GM19239 (cell line): ENCODE measurements around the gene THAP11.
"Not testable (repeated sequence)": the region's sequence is repeated elsewhere in the genome, so short reads cannot be mapped to it uniquely, and the experiment has no call there.

Experiments used
- DNase-seq: peaks from one replicate; pipeline ENCODE4 v3.0.0; 2011; ENCODE audit warnings: low spot score; ENCODE audit not compliant: insufficient read length
- FAIRE-seq: peaks from 2 replicates; lab custom pipeline; 2011; peaks lifted over from hg19 to GRCh38; lab: Jason Lieb, UNC

The THAP11 gene

DNA sequence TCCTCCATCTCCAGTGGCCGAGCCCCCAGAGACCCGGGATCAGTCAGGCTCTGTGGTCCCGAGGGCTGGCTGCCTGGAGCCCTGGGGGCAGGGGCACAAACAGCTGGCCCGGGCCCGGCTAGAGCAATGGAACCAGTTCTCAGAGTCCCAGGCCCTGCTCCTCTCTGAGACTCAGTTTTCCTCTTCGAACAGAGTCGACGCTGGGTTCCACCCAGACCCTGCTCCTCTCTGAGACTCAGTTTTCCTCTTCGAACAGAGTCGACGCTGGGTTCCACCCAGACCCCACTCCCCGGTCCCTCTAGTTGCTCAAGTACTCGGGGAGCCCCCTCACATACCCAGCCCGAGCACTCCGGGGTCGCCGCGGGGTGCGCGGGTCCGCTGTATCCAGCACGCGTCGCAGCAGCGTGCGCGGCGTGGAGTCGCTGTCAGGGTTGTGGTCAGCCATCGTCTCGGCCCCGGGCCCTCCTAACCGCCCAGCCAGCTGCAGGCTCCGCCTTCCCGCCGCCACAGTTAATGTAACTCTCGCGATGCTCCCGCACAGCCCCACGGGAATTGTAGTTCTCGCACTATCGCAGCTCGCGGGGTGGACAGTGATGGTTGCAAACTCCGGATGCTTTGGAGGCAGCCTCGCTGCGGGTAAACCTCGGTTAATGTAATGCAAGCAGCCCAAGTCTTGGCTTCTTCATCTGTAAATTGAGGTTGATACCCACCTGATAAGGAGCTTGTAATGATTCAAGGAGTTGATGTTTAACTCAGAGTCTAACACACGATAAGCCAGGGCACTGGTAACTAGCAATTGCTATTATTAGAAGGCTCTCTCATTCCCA is 8.5 kb upstream of the THAP11 start:
- peak; percentile 96 for DNase-seq
- FAIRE-seq = peak; percentile 98

DNA sequence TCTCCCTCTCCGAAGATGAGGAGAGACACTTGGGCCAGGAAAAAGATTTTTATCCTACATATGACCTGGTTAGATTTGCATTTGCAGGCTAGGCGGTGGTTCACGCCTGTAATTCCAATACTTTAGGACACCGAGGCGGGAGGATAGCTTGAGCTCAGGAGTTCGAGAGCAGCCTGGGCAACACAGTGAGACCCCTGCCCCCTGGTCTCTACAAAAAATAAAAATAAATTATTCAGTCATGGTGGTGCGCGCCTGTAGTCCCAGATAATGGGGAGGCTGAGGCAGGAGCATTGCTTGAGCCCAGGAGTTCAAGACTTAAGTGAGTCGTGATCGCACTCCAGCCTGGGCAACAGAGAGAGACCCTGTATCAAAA is 7.9 kb upstream of the THAP11 start:
- no peak for DNase-seq
- no peak for FAIRE-seq

DNA sequence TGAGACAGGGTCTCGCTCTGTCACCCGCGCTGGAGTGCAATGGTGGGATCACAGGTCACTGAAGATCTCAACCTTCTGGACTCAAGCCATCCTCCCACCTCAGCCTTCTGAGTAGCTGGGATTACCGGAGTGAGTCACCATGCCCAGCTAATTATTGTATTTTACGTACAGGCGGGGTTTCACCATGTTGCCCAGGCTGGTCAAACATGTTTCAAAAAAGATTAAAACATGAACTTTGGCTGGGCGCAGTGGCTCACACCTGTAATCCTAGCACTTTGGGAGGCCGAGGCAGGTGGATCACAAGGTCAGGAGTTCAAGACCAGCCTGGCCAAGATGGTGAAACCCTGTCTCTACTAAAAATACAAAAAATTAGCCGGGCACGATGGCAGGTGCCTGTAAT is 4.9 kb upstream of the THAP11 start:
- not testable (repeated sequence) for DNase-seq, FAIRE-seq

- no peak for FAIRE-seq
- no peak for DNase-seq
Observed at GRCh38 chr16:67837811-67838210, 4.3 kb upstream of the THAP11 start.

DNA sequence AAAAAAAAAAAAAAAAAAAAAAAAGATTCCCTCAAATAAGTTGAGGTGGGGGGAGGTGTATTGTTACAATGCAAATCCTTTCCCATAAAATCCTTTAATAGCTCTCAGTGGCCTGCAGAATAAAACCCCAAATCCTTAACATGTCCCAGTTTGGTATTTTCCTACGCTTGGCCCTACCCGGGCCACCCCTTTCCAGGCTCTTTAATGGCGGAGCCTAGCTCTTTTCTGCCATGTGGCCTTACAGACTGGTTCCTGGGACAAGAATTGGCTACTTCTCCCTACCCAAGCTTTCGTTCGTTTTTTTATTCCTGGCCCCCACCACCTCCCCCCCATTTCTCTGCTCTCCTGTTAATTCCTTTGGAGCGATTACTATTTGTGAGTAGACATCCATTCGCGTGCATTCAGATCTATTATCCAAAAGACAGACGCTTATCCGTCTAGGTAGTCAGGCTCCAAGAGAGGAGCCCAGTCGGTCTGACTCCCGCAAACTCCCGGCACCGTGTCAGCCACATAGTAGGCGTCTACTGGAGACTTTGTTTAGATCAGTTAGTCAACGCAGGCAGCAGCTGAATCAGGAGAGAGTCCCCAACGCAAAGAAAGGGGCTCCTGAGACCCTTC is 813 bp upstream of the THAP11 start:
- no peak for DNase-seq
- no peak for FAIRE-seq

DNA sequence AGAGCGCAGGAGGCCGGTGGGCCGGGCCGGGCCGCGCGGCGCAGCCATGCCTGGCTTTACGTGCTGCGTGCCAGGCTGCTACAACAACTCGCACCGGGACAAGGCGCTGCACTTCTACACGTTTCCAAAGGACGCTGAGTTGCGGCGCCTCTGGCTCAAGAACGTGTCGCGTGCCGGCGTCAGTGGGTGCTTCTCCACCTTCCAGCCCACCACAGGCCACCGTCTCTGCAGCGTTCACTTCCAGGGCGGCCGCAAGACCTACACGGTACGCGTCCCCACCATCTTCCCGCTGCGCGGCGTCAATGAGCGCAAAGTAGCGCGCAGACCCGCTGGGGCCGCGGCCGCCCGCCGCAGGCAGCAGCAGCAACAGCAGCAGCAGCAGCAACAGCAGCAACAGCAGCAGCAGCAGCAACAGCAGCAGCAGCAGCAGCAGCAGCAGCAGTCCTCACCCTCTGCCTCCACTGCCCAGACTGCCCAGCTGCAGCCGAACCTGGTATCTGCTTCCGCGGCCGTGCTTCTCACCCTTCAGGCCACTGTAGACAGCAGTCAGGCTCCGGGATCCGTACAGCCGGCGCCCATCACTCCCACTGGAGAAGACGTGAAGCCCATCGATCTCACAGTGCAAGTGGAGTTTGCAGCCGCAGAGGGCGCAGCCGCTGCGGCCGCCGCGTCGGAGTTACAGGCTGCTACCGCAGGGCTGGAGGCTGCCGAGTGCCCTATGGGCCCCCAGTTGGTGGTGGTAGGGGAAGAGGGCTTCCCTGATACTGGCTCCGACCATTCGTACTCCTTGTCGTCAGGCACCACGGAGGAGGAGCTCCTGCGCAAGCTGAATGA is 606 bp downstream of the THAP11 start:
- FAIRE-seq = no peak

GRCh38 chr16:67843343-67843765 is 1.2 kb downstream of the THAP11 start:
- DNase-seq (no peak), FAIRE-seq (no peak)

More for the DNA sequence above, 606 bp downstream of the THAP11 start:
- peak; percentile 41 for DNase-seq

- no peak for FAIRE-seq
- DNase-seq = no peak
Observed at GRCh38 chr16:67844497-67844896, 2.4 kb downstream of the THAP11 start.

DNA sequence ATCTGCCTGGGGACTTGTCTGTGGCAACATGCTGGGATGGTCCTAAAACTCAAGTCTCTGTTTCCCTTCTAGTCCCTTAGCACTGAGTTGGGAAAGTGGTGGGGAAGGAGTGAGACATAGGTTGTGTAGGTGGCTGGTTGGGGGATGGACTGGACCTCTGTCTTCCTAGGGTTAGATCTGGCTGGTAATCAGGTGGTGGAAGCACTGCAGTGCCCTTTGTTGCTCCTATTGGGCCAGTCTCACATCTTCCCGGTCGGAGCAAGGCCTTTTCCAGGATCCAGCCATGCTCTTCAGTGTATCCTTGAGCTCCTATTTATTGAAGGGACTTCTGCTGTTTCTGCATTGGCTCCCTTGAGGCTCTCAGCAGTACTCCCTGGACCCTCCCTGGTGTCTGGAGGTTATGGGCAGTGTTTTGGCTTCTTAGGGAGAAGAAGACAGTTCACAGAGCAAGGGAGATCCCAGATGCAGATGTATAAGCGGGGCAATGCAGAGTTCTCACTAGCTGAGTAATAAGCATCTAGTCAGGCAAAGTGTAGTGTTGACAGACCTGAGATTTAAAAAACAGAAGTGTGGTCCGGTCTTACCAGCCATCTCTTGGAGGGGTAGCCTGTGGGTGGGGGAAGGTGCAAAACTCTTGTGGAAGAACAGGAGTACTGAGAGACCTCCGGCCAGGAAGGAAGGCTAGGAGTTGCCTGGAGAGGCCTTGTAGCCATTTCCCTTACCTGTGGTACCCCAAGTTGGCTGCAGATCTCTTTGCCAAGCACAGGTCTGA is 3.4 kb downstream of the THAP11 start:
- peak; percentile 45 for FAIRE-seq
- no peak for DNase-seq

DNA sequence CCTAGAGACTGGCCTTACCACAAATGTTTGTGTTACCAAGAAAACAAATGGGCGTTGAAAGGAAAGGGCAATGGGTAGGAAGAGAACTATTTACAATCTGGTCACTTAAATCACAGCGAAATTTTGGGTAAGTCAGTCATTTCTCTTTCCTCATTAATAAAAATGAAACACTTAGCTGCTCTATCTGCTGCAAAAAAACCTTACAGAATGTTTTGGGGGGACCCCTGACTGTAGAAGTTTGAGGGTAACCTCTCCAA is 3.9 kb downstream of the THAP11 start:
- FAIRE-seq (peak; percentile 31), DNase-seq (no peak)

GRCh38 chr16:67846320-67847063 is 4.4 kb downstream of the THAP11 start, which contains the start of gene NUTF2:
TSS of gene NUTF2 (plus strand) at chr16:67846933. CDS start at chr16:67865131, 18,198 bp downstream.
- DNase-seq = peak; percentile 94
- FAIRE-seq = peak; percentile 89

DNA sequence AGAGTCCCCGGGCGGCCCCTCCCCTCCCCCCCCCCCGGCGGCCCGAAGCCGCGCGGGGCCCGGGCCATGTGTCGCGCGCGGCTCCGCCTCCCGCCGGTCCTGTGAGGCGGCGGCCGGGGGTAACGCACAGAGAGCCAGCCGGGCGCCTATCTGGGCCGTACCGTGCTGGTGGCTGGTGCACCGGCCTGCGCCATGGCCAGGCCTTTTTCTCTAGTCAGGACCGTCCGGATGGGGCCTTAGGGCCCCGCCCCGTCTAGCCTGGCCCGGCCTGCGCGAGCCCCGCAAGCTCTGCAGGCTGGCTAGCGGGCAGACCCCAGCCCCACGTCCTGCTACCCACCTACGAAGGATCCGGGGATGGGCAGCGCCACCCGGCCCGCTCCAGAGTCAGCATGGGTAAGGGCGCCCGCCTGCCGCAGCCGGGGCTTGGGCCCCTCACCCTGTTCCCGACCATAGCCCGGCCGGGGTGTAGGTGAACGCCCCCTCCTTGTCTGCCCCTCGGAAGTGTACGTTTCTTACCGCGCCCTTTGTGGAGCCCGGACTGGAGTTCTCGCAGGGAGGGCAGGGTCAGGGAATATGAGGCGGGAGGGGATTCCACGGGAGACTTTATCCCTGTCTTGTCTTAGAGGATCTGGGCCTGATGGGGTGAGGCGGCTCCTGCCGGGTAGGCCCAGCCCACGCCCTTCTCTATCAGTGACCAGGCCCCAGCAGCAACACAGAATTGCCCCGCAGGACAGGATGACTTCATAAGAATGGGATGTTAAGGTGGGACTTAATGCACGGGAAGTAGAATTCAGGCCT is 5.1 kb downstream of the THAP11 start, which contains the start of gene CENPT:
Gene CENPT (minus strand): TSS at position 630 of the 798 bp plus-strand sequence. CDS start 13,834 bp downstream, outside the sequence.
- no peak for FAIRE-seq
- peak; percentile 69 for DNase-seq

GRCh38 chr16:67848118-67848517 is 6.0 kb downstream of the THAP11 start:
- FAIRE-seq (no peak), DNase-seq (no peak)

DNA sequence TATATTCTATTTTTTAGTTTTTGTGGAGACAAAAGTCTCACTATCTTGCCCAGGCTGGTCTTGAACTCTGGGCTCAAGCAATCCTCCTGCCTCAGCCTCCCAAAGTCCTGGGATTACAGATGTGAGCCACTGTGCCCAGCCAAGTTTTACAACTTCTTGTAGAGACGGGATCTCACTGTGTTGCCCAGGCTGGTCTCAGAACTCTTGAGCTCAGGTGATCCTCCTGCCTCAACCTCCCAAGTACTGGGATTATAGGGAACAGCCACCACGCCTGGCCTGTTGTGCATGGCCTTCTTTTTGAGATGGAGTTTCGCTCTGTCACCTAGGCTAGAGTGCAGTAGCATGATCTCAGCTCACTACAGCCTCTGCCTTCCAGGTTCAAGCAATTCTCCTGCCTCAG is 11.6 kb downstream of the THAP11 start:
- DNase-seq (no peak), FAIRE-seq (no peak)

DNA sequence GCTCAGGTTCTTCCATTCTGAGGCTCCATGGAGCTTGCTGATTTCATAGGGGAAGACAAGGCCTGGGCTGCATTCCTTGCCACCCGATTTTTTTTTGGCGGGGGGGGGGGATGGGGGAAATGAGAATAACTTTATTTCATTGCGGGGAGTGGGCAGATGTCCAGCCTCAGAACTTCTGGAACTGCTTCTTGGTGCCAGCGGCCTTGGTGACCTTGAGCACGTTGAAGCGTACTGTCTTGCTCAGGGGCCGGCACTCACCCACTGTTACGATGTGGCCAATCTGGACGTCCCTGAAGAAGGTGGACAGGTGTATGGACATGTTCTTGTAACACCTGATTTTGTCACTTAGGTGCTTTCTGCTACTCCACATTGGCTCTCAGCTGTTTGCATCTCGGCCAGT is 13.7 kb downstream of the THAP11 start:
- FAIRE-seq = no peak
- no peak for DNase-seq

- no peak for FAIRE-seq
Observed at GRCh38 chr16:67856927-67857546, 14.9 kb downstream of the THAP11 start.

DNA sequence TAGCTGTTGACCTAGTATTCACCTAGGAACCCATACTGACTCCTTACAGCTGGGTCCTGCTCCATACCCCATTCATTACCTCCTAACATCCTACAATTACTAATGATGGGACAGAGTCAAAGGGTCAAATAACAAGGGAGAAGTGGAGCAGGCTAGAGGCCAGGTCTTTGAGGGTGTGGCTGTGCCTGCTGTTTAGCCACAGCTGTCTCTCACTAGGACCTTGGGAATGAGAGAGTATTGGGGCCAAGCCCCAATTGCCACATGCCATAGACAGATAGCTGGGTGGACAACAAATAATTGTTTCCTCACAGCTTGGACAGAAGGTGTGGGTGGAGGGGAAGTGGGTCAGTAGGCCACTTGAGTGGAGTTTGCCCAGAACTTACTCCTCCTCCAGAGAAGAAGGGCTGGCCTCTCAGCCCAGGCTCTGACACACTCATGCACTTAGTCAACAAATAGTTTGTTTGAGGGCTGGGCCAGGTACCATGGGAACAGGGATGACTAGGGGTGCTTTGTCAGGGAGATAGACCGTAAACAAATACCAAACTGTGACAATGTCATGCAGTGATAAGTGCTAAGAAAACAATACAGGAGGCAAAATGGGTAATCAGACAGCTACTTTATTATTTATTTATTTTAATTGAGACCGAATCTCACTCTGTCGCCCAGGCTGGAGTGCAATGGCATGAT is 15.6 kb downstream of the THAP11 start:
- FAIRE-seq = no peak
- no peak for DNase-seq

More at GRCh38 chr16:67856927-67857546, 14.9 kb downstream of the THAP11 start:
- no peak for DNase-seq

GRCh38 chr16:67858500-67858899 is 16.4 kb downstream of the THAP11 start:
- FAIRE-seq (no peak), DNase-seq (no peak)
